NB4 (cell line): Measurements from ENCODE around the gene CHM.

Experiments used
- CTCF ChIP-seq: IDR thresholded peaks from one replicate; pipeline ENCODE4 v1.5.1; 2012; ENCODE audit warnings: low read depth, low read length
- MAX ChIP-seq: IDR thresholded peaks from 2 replicates; pipeline ENCODE4 v1.6.1; 2011; ENCODE audit warnings: low read depth, low read length
- MYC ChIP-seq: IDR thresholded peaks from 2 replicates; pipeline ENCODE4 v1.6.1; 2011; ENCODE audit warnings: low read depth, low read length
- POLR2A ChIP-seq: IDR thresholded peaks from 2 replicates; pipeline ENCODE4 v1.6.1; 2011; ENCODE audit warnings: mild to moderate bottlenecking; ENCODE audit not compliant: insufficient read length; ENCODE audit errors: extremely low read depth

GRCh38 chrX:85964744-85965143, 82.6 kb downstream of the CHM start:
- TF ChIP-seq CTCF, result no peak
- TF ChIP-seq MYC, result no peak
- no peak for TF ChIP-seq POLR2A
- TF ChIP-seq MAX, result no peak
